ENCODE measurements around the gene PTK7.

The PTK7 gene

GRCh38 chr6:43086022-43086658 is 10.0 kb downstream of the PTK7 start:
- no peak for DNase-seq (ENCODE audit: low read depth in 2 of 2)

DNA sequence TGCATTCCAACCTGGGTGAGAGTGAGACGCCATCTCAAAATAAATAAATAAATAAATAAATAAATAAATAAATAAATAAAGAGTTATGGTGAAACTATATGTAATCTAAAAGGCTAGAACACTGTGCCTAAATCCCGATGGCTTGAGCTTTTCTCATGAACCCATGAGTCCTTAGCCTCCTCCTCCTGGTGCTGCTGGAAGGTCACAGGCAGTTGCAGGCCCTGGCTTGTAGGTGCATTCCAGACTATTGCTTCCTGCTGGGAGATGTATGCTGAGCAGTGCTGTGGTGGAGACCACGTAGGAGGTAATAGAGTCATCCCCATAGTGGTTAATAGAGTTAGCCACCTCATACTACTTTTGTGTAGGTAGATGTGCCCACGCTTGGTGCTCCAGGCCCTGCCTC is 12.5 kb downstream of the PTK7 start:
- no peak for DNase-seq (ENCODE audit: low read depth in 2 of 2)

DNA sequence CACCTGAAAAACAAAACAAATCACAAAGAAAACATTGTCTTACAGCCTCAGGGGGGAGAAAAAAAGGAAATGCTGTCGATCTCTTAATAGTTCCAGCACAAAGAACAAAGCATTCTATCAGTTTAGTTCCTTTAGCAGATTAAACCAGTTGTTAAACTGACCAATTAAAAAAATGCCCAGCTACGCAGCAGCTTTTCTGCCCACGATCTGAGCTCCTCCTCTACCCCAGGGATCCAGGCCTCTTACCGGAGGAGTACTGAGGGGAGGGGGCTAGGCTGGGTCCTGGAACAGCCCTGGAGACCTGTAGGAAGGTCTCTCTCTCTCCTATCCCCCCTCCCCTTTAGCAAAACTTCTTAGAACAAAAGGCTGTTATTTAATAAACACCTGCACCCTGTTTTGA is 13.4 kb downstream of the PTK7 start:
- no peak for DNase-seq (ENCODE audit: low read depth in 2 of 2)

- DNase-seq (ENCODE audit: low read depth in 2 of 2): no peak
Observed at GRCh38 chr6:43089874-43090558, 13.9 kb downstream of the PTK7 start.

- DNase-seq (ENCODE audit: low read depth in 2 of 2): no peak
Observed at GRCh38 chr6:43090559-43090956, 14.4 kb downstream of the PTK7 start.

DNA sequence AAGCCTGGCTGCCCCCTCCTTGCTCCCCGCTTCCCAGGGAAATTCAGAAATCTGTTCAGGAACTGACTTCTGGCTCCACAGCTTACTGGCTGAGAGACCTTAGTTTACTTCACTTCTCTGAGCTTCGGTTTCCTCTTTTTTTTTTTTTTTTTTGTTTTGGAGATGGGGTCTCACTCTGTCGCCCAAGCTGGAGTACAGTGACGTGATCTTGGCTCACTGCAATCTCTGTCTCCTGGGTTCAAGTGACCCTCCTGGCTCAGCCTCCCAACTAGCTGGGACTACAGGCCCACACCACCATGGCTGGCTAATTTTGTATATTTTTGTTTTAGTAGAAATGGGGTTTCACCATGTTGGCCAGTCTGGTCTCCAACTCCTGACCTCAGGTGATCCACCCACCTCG is 14.9 kb downstream of the PTK7 start:
- no peak for DNase-seq (ENCODE audit: low read depth in 2 of 2)

GRCh38 chr6:43091436-43091991 is 15.4 kb downstream of the PTK7 start:
- no peak for DNase-seq (ENCODE audit: low read depth in 2 of 2)

- no peak for DNase-seq (ENCODE audit: low read depth in 2 of 2)
Observed at GRCh38 chr6:43092635-43093034, 16.5 kb downstream of the PTK7 start.

- DNase-seq (ENCODE audit: low read depth in 2 of 2): no peak
Observed at GRCh38 chr6:43093436-43094289, 17.5 kb downstream of the PTK7 start.

DNA sequence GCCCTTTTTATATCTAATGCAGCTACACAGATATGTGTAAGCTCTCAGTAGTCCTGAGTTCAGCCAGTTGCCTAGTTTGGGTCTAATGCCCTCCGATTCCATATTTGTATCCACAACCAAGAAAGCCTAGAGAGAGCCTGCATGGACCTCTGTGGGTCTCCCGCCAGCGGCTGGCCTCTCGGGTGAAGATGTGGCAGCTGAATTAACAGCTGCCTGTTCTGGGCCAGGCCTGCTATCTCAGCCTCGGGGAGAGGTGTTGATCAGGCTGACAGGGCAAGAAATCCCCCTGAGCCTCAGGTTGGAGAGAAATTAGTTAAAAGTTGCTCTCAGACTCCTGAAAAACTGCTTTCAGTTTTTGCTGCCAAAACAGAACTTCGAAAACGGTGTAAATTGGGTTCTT is 19.8 kb downstream of the PTK7 start:
- no peak for DNase-seq (ENCODE audit: low read depth in 2 of 2)

- no peak for DNase-seq (ENCODE audit: low read depth in 2 of 2)
Observed at GRCh38 chr6:43096451-43097097, 20.5 kb downstream of the PTK7 start.

- no peak for DNase-seq (ENCODE audit: low read depth in 2 of 2)
Observed at GRCh38 chr6:43097098-43097489, 21.0 kb downstream of the PTK7 start.

- no peak for DNase-seq (ENCODE audit: low read depth in 2 of 2)
Observed at GRCh38 chr6:43097502-43097901, 21.4 kb downstream of the PTK7 start.

DNA sequence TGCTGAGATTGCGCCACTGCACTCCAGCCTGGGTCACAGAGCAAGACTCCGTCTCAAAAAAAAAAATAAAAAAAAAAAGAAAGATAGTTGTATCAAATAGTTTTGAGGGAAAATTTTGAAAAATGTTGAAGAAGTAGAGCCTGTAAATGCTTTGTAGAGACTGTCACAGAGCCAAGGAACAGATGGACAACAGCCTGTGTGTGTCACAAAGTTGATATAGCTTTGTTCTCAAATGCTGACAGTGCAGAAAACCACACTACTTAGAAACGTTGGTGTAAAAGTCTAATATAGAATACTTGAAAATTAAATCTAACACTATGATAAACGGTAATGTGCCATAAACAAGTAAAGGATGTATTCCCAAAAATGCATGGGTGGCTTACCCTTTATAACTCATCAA is 25.4 kb downstream of the PTK7 start:
- DNase-seq (ENCODE audit: low read depth in 2 of 2): no peak

GRCh38 chr6:43103253-43103876 is 27.3 kb downstream of the PTK7 start:
- no peak for DNase-seq (ENCODE audit: low read depth in 2 of 2)

GRCh38 chr6:43105538-43106222 is 29.6 kb downstream of the PTK7 start:
- DNase-seq (ENCODE audit: low read depth in 2 of 2): no peak

DNA sequence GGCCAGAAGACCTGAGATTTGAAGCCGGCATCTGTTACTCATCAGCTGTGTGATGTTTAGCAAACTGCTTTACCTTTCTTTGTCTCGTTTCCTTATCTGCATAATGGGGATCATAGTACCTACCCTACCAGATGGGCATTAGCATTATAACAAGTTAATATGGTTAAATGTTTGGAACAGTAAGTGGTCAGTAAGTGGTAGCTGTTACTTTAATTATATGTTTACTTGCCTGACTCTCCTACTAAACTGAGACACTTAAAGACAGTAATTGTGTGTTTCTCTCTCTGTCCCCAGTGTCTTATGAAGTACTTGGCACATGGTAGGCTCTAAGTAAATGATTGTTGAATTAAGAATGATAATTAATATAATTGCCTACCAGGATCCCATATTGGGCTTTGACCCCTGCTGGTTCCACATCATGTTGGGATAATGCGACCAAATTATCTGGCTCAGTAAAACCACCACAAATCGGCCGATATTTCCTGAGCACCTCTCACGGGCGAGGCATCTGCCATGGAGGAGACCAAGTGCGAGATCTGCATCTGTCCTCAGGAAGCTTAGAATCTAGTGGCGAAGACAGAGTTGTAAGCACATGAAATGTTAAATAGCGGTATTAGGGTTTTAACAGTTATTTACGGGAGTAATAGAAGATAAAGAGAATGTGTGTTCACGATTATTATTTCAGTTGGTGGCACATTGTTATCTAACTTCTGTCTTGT is 31.4 kb downstream of the PTK7 start:
- no peak for DNase-seq (ENCODE audit: low read depth in 2 of 2)

DNA sequence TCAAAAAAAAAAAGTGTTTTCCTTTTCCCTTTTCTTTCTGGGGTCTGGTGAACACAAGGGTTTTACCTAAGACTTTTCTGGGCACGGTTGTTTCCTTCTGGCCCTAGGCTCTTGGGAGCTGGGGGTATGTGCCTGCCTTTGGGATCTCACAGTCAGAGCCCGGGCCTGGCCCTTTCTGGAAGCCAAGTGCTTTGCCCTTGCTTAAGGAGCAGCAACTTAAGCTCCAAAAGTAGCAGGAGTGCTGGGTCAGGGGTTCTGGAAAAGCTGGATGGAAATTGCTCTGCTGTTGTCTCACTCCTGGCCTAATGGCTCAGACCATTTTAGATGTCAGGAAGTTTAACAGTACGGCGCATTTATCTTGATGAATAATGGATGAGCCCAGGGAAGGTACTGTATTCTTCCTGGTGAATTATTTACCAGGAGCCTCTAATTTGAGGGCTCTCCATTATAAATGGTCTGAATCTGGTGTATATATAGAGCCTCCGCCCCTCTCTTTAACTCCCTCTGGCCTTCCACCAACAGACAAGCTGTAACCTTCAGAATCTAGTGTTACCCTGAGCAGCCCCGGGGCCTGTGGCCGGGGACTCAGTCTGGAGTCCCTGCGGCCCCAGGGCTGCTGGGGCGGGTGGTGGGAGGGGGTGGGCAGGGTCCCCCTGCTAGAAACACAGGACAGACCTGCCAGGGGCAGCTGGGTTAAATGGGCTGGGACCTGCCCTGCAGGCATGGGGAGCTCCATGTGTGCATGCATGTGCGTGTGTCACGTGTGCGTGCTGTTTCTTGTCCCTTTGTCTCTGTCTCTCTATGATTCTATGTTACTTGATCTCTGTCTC is 37.5 kb downstream of the PTK7 start:
- no peak for DNase-seq (ENCODE audit: low read depth in 2 of 2)

DNA sequence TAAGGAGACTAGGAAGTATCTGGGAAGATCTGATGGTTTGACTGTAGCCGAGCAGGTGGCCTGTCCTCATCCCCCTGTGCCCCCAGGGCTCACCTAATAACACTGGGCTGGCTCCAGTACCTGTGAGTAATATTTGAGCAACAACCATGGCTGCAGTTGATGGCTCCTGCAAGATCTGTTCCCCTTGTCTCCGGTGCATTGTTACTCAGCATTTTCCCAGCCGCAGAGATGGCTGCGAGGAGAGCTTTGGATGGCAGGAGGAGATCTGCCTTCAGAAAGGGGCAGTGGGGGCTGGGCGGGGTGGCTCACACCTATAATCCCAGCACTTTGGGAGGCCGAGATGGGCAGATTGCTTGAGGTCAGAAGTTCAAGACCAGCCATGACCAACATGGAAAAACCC is 39.3 kb downstream of the PTK7 start:
- no peak for DNase-seq (ENCODE audit: low read depth in 2 of 2)
